HL-60/S4 treated with retinoic acid at 250 ng/mL for 4 days and 3 days (cell line): ENCODE results near the gene HMGN4.

Experiments used
- in situ Hi-C: fragments of 300-500 bp; cut with MboI; formaldehyde crosslinking; loops from 2 replicates; pipeline ENCODE4 v1.7.0; 2022; ENCODE audit warnings: low sequenced_read_pairs

Gene HMGN4

DNA sequence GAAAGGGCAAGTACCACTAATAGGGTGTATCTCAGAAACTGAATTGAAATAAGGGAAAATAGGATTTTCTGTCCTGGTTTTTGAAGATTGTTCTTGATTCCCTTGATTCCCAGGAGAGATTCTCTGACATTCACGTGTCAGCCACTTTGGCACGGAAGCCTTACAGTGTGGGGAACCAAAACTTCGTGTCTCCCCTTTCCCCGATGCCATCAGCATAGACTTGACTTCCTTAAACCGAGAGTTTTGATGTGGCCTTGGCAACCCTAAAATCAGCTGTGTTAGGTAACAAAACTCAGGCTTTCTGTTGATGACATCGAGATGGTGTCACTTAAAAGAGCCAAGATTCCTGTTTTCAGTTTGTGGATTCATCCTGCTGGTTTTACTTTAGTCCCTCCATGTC, 7.5 kb downstream of the HMGN4 start:
- in situ Hi-C loops = loop anchor here (25.0 kb wide), 1 partner anchor 358 kb away; a partner anchor contains a TSS

DNA sequence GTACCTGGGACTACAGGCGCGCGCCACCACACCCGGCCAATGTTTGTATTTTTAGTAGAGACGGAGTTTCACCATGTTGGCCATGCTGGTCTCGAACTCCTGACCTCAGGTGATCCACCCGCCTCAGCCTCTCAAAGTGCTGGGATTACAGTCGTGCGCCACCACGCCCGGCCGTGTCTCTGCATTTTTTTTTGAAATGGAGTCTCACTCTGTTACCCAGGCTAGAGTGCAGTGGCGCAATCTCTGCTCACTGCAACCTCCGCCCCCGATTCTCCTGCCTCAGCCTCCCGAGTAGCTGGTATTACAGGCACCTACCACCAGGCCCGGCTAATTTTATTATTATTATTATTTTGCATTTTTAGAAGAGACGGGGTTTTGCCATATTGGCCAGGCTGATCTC, 9.2 kb downstream of the HMGN4 start:
- in situ Hi-C loops = loop anchor here (25.0 kb wide), 1 partner anchor 360 kb away; a partner anchor contains a TSS

DNA sequence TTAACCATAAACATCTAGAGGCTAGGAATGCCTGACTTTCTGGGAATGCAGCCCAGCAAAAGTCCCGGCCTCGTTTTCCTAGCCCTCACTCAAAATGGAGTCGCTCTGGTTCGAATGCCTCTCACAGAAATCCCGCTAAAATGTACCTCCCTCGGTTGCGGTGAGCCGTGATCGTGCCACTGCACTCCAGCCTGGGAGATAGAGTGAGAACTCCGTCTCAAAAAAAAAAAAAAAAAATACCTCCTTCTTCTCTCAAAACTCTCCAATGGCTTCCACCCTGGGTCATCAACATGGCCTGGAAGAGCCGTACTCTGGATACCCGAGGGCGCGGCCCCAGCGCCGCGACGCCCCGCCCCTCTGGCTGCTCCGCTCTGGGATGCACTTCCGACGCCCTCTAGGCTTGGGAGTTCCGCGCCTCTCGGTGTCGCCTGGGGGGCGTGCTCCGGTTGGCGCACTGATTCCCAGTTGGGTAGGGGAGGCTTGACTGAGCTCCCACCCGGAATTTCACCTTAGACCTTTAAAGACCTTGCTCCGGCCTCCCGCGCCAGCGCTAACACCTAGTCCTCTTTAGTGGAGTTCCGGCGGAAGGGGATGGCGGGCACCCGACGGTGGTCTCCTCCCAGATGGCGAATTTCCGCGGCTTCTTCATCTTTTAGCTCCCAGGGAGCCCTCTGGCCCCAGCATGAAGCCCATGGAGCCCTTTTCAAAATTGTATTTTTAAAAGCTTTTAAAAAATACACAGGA, 12.3 kb downstream of the HMGN4 start:
- in situ Hi-C loops = loop anchor here (10.0 kb wide), 1 partner anchor 216 kb away; no protein-coding TSS in a partner anchor

DNA sequence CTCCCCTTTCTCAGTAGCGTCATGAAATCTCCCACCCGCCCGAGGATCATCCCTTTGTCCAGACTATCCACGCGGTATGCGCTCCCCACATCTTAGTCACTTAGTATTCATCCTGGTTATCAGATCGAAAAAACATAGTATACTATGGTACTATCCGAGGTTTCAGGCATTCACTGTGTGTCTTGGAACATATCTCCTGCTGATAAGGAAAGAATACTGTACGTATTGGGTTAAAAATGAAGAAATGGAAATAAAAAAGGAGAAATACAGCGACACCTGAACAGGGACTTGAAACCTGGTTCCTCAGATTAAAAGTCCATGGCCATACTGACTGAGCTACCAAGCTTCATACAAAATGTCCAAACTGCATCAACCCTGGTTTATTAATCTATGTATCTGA, 14.0 kb downstream of the HMGN4 start:
- in situ Hi-C loops = loop anchor here (10.0 kb wide), 1 partner anchor 217 kb away; no protein-coding TSS in a partner anchor

DNA sequence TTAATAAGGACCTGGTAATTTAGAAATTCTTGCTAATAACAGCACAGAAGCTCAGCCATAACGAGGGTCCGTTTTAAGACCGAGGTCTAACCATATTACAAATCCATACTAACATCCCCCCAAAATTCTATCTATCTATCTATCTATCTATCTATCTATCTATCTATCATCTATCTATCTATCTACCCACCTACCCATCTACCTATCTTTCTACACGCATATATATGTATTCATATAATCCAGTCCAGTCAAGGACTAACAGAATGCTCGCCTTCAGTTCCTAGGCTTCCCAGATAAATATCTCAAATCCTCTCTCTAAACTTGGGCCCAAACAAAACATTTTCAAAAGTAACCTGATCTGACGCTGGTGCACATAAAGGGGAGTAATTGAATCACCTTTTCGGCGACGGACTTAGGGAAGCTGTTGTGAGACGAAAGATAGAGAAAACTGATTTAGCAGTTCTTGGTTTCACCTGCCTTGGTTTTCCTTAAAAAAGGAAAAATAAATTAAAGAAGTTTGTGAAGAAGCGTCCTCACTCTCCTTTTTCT, 14.5 kb downstream of the HMGN4 start:
- in situ Hi-C loops = loop anchor here (10.0 kb wide), 1 partner anchor 218 kb away; no protein-coding TSS in a partner anchor

DNA sequence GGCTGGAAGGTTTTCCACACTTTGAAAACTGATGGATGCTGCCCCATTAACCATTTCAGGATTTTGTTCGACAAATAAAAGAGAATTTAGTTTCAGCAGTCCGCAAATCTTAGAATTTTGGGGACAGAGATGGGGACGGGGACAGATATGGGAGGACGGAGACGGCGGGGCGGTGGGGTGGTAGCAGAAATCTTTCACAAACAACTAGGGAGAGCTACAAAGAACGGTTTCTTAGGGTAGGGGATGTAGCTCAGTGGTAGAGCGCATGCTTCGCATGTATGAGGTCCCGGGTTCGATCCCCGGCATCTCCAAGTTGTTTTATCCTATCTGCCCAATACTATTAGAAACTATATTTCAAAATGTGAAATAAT, 15.1 kb downstream of the HMGN4 start:
- in situ Hi-C loops = loop anchor here (10.0 kb wide), 1 partner anchor 218 kb away; no protein-coding TSS in a partner anchor

DNA sequence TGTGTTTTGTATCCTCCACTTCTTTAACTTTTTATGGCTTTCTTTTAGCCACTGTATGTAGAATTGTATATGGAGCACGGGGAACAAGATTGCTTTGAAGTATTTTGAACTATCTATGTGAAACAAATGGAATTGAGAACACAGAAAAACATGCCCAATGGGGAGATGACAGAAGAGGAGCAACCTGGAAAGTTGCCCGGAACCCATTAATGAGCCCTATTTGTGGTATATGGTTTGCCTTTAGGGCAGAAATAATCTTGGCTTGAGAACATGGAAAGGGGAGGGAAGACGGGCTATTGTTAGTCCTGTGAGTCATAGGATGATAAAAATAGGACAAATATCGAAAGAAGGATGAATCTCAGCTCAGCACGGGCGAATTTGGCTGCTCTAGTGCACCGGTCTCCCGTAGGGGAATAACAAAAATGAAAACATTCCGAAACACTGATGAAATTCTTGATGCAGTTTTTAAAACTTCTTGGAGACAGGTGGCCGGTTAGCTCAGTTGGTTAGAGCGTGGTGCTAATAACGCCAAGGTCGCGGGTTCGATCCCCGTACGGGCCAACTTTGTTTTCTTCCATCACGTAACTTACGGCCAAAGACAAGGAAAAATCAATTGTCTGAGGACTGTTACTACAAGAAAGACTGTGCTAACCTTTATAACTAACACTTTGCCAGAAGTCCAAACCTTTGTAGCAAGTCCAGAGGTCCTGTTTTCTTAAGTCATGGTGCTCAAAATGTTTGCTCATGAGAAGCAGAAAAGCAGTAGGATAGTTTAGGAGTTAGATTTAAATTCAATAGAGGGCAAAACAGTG, 15.7 kb downstream of the HMGN4 start:
- in situ Hi-C loops = loop anchor here (10.0 kb wide), 1 partner anchor 219 kb away; no protein-coding TSS in a partner anchor

DNA sequence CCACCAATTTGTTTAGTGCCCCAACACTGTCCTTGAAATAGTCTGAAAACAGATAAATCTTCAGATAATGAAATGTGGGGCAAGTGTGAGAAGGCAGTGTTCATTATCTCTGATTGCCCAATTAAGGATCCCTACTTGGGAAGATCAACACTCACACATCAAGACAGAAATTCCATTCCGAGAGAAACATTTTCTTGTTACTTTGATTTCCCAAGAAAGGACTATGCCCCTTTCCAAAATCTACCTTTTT, 16.2 kb downstream of the HMGN4 start:
- in situ Hi-C loops = loop anchor here (10.0 kb wide), 1 partner anchor 220 kb away; no protein-coding TSS in a partner anchor

DNA sequence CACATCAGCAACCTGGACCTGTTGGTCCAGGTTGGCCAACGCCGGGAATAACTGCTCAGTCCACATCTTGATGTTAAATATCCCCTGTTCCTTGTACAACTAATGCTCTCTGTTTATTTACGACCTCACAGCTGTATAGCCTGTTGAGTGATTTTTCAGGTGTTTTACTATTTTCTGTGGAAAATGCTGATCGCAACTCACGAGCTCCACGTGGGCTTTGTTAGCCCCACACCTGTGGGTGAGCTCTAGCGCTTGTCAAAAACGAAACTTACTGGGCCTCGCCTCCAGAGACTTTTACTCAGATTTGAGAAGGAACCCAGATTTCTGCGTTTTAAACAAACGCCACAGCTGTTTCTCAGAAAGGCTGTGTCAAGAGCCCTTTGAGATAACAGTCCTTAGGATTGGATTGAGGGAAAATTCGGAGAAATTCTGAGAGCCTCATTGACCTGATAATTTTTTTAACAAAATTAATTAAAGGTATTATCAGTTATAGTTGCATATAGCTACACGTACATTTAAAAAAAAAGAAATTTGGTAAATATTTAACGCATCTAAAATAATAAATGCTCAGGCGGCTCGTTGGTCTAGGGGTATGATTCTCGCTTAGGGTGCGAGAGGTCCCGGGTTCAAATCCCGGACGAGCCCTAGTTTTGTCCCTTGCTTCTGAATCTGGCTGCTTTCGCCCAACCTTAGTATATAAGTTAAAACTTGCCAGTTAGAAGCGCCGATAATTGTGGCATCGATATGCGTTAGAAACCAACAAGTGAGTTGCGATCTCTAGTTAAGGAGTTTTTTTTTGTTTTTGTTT, 16.7 kb downstream of the HMGN4 start:
- in situ Hi-C loops = loop anchor here (10.0 kb wide), 1 partner anchor 220 kb away; no protein-coding TSS in a partner anchor

DNA sequence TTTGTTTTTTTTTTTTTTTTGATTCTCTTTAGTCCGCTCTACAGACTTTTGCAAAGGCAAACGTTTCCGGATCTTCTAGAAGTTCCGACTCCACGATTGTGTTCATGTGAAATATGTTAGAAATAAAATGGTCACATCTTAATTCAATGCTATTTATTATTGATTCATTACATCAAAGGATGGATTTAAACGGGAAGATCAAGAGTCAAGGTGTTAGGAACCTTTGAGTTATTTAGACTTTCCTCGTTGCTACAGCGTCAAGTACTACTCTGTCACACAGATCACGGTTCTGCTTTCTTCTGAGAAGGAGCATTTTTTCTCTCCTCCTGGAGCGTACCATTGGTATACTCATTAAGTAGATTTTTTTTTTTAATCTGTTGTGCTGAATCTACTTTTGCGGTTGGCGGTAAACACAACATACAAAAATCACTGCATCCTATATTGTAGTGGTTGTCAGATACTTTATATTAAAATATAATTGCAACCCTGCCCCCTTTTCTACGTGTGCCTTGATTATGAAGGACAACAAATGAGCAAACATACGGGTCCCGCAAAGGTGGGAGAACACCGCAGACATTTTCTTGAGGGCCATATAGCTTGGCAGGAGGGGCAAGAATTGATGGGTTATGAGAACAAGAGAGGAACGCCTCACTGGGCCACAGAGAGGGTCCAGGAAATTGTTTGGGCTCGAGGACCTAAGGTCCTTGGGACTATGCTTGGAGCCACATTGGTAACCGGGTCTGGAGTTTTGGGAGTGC, 17.5 kb downstream of the HMGN4 start:
- in situ Hi-C loops = loop anchor here (10.0 kb wide), 1 partner anchor 221 kb away; no protein-coding TSS in a partner anchor

DNA sequence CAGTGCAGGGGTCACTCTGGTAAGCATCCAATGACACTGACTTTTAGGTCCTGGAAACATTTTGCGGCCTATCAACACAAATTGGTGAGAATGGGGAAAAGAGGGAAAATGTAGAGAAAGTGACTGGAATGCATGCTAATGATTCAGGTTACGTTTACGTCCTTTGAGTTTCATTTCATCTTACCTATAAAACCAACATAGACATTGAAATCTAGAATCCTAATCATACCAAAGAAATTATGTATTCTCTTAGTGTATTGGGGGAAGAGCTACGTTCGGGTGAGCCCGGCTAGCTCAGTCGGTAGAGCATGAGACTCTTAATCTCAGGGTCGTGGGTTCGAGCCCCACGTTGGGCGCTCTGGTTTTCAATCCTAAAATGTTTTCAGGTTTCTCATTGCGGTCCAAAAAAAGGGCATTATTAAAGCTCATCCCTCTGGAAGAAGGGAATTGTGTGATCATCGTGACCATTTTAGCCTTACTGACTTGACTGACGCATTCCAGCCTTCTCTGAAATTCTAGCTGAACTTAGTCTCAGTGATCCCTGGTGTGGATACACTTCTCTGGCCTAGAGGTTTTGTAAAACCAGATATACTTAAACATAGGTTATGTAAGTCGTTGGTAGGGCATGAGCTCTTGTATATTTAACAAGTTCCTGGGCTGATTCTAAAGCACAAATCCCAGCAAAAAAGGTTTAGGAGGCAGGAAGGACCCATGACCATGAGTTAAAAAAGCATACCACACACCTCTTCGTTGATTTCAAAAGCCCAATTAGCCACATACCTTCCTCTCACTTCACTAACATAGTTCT, 18.3 kb downstream of the HMGN4 start:
- in situ Hi-C loops = loop anchor here (10.0 kb wide), 1 partner anchor 222 kb away; no protein-coding TSS in a partner anchor

DNA sequence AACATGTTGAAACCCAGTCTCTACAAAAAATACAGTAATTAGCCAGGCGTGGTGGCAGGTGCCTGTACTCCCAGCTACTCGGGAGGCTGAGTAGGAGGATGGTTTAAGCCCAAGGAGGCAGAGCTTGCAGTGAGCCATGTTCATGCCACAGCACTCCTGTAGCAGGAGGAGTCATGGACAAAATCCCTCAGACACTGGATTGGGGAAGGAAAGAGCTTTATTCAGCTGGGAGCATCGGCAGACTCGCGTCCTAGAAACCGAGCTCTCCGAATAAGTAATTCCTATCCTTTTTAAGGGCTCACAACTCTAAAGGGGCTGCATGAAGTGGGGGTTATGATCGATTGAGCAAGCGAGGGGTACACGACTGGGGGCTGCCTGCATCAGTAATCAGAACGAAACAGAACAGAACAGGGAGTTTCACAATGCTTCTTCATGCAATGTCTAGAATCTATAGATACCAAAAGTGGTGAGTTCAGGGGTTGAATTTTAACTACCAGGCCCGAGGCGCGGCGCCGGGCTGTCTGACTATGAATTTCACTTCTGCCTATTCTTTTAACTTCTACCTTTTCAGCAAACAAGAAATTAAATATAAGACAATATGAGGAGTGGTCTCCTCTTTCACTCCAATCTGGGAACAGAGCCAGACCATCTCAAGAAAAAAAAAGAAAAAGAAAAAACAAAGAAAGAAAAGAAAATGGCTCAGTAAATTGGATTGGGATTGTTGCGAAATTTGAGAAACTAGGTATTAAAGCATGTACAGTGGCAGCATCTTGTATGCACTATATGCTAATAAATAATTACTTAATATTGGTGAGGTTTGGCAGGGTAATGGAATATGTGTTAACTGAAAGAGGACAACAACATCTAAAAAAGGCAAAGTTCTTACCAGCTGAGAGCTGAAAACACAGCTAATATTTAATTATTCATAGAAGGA, 23.6 kb downstream of the HMGN4 start:
- in situ Hi-C loops = no loop called here

DNA sequence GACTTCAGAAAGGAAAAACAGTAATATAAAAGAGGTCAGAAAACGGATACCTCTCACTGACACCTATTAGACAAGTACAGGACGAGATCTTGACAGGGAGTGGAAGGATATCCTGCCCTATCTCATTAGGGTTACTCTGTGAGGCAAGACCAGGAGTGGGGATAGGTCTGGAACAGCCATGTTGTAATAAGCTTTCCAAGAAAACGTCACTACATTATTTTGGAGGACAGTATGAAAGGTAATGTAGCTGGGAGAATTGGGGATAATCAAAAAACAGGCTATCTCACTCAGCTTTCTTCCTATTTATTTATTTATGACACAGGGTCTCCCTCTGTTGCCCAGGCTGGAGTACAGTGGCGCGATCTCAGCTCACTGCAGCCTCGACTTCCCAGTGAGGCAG, 25.3 kb downstream of the HMGN4 start:
- in situ Hi-C loops = no loop called here

DNA sequence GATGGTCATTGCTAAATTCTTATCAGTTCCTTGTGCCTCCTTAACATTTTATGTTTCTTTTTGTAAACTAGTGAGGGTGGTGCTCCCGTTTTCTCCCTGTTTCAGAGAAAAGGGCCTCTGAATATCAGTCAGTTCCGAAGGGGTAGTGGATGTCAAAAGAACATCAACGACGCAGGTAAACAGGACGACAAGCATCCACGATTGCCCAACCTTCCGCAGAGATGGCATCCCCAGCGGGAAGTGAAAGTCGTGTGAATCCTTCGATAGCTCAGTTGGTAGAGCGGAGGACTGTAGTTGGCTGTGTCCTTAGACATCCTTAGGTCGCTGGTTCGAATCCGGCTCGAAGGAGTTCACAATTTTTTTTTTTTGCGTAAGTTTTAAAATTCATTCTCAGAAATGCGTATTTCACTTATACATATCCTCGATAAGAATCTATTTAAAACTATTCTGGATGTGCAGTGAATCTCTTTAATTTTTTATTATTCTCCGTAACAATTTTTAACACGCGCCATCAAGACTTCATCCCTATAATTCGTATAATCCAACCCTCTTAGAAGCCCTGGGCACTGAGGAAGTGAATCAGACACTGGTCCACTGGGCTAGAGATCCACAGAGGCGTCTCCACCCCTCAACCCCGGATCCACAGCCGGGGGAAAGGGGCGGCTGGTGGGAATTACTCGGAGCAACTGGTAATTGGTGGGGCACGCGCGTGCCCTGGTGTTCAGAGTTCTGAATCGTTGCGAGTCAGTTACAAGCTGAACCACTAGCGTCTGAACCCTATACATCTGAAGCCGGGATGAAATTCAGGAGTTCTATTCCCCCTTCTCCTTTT, 30.7 kb downstream of the HMGN4 start:
- in situ Hi-C loops = no loop called here

DNA sequence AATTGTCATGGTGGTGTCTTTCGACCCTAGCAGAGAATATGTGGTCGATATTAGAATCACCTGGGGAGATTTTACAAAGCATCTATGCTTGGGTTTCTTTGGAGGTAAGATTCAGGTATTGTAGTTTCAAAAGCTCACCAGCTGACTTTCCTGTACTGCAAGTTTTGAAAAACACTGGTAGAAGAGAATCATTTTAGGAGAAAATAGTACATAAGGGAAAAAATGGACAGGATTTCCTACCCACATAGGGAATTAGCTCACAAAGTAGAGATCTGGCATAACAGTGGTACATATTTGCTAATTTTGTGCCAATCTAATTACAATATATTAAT, 31.2 kb downstream of the HMGN4 start:
- in situ Hi-C loops = no loop called here

DNA sequence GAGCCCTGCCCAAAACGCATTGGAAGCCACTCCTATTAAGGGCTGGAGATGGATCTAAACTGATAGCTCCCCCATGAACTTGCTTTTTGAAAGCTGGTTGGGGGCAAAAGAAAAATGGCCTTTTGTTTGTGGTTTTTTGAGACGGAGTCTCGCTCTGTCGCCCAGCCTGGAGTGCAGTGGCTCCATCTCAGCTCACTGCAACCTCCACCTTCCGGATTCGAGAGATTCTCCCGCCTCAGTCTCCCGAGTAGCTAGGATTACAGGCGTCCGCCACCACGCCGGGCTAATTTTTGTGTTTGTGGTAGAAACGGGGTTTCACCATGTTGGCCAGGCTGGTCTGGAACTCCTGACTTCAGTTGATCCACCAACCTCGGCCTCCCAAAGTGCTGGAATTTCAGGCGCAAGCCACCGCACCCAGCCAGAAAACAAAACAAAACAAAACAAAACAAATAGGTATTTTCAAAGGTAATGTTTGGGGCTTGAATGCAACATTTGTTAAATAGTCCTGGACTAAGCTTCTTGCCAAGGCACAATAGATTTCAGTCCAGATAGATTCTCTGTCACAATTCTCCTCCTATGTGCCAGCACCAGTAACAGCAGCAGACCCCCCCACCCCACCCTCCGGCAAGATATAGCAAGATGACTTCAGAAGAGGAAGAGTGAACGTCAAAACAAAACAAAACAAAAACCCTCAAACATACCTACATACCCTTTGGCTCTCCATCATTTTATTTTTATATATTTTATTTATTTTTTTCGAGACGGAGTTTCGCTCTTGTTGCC, 32.1 kb downstream of the HMGN4 start:
- in situ Hi-C loops = no loop called here
